GM19035 (cell line): Measurements from ENCODE around the gene ARHGEF12.

Experiments
- ATAC-seq: cut with Tn5 transposase; IDR thresholded peaks from one replicate; pipeline ENCODE4 v1.9.1; 2021; ENCODE audit not compliant: unreplicated experiment

Gene ARHGEF12

DNA sequence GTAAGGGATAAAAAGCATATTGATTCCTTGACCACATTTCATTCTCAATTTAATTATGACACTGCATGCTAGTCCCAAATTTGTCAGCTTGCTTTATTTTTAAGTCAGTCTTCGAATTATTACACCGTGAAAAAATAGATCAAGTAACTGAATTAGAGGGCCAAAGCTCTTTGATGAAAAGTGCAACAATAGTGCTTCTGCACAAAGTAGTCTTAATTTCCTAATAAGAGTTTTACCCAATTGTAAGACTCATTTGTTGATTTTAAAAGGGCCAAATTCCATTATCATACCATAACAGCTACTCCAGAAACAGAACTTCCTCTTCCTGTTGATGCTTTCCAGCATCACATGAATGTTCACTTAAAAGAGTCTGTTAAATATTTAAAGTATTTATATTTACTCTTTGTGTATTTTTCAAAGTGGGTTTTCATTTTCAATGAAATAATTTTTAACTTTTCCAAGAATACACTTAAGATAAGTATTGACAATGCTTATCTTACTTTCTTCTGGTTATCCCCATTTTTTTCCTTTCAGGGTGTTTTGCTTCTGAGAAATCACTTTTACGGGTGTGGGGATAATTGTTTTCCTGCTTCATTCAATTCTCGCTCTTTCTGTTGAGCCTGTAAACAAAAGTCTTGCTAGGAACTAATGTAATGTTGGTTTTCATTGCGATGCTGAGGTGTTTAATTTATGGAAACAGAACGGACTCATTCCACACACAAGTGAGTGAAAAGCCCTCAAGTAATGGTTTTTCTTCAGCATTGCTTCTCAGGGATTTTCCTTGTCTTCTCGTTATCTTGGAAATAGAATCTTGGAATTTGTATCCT, 2.1 kb downstream of the ARHGEF12 start:
- no peak for ATAC-seq

DNA sequence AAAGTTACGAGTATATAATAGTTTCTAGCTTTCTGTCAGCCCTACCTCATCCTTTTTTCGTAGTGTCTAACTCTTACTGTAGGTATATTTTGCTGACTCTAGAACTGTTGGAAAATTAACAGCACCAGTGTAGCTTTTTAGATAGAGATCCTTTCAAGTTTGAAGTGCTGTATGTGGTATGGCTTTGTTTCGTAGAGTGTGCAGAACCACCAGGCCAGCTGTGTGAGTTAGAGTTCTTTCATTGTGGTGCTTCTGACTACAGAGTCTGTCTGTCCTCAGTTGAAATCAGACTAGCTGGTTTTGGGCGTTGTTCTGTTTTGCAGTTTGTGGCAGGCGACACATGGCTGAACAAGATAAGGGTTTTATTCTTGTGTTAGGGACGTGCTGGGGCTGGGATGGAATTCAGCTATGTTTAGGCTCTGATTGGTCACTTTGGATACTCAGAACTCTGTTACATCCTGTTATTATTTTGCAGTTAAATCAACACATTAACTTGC, 3.2 kb downstream of the ARHGEF12 start:
- no peak for ATAC-seq

GRCh38 chr11:120340529-120340928, 4.3 kb downstream of the ARHGEF12 start:
- ATAC-seq: no peak

- no peak for ATAC-seq
Measured at GRCh38 chr11:120342226-120342625, 6.0 kb downstream of the ARHGEF12 start.

DNA sequence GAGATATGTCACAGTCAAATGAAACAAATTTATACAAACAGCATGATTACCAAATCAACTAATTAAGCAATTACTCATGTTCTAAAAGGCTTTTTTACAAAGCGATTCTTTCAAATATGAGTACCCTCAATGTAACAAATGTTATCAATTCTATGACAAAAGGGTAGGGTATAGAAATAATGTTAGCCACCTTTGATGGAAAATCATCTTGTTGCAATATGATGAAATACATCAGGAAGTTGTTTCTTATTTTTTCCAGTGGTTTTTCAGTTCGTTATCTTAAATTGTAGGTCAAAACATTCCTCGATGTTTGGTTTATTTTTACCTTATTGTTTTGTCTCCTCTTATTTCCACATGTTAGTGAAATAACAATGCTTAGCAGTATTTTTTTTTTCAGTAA, 6.5 kb downstream of the ARHGEF12 start:
- no peak for ATAC-seq

GRCh38 chr11:120343429-120343828, 7.2 kb downstream of the ARHGEF12 start:
- peak; percentile 47 for ATAC-seq

- ATAC-seq: peak; percentile 77
Measured at GRCh38 chr11:120344302-120345004, 8.2 kb downstream of the ARHGEF12 start.

DNA sequence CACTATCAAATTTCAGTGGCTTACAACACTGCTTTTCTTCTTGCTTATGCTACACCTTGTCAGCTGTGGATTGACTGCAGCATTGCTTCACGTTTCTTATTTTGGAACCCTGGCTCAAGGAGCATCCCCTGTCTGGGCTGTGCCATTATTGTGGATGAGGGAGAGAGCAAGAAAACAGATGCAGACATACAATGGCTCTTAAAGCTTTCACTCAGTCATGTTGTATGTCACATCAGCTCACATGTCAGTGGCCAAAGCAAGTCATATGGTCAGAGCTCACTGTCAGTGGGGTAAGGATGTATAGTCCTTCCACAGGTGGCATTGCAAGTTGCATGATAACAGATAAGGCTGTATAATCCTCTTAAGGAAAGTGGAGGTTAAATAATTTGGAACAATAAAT, 10.0 kb downstream of the ARHGEF12 start:
- ATAC-seq: no peak

- ATAC-seq: no peak
Measured at GRCh38 chr11:120350637-120351036, 14.4 kb downstream of the ARHGEF12 start.

- ATAC-seq: no peak
Measured at GRCh38 chr11:120352405-120352804, 16.2 kb downstream of the ARHGEF12 start.

- no peak for ATAC-seq
Measured at GRCh38 chr11:120354068-120354467, 17.9 kb downstream of the ARHGEF12 start.

- no peak for ATAC-seq
Measured at GRCh38 chr11:120354779-120355178, 18.6 kb downstream of the ARHGEF12 start.

GRCh38 chr11:120357620-120358019, 21.4 kb downstream of the ARHGEF12 start:
- ATAC-seq: no peak

GRCh38 chr11:120358729-120359128, 22.5 kb downstream of the ARHGEF12 start:
- ATAC-seq: no peak

GRCh38 chr11:120363436-120363835, 27.2 kb downstream of the ARHGEF12 start:
- no peak for ATAC-seq

GRCh38 chr11:120365512-120365911, 29.3 kb downstream of the ARHGEF12 start:
- ATAC-seq: no peak

DNA sequence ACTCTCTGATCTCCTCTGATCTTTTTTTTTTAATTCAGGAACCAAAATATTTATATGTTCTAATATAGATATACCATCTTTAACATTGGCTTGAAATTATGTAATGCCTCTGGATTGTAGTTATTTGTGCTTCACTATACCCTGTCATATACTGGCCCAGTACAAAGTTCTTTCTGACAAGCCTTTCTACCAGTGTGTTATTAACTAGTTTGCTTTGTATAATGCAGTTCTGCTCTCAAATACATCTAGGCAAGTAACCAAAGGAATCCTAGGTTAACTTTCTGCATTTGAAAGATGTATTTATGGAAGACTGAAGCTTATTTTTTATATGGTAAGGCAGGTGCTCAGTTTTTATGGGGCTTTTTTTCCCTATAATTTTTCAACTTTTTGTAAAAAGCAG, 36.1 kb downstream of the ARHGEF12 start:
- ATAC-seq: no peak

DNA sequence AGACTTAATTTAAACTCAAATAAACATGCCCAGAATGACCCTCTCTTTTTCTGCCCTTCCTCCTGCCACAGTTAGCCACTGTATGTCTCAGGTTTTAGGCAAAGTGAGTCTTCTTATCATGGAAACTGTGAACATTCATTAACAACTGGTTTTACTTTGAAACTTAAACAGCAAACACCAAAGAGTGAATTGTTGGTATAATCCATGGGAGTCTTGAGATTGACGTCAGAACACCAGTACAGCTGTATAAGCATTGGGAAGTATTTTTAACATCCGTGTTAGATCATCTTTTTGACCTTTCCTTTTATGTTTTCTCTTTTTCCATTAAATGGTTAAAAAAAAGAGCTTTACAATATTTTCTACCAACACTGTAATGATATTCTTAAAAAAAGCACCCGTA, 38.9 kb downstream of the ARHGEF12 start:
- ATAC-seq: no peak

GRCh38 chr11:120376547-120377182, 40.5 kb downstream of the ARHGEF12 start:
- ATAC-seq: no peak

DNA sequence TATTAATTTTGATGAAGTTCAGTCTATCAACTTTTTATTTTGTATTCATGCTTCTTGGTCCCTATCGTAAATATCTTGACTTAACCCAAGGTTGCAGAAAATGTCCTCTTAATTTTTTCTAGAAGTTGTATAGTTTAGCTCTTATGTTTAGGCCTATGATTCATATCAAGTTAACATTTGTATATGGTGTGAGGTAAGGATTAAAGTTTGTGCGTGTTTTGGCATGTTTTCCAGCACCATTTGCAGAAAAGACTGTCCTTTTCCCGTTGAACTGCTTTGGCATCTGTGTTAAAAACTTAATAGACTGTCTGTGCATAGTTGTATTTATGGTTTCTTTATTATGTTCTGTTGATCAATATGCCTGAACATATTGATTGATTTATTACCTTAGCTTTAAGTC, 42.3 kb downstream of the ARHGEF12 start:
- no peak for ATAC-seq

GRCh38 chr11:120381401-120381800, 45.2 kb downstream of the ARHGEF12 start:
- ATAC-seq: no peak
